Prostate gland (tissue), 2 donors: Measurements from ENCODE around the gene NOS1AP. TPM values are rescaled to one million over a fixed set of nuclear protein-coding genes. Genes with fewer than 3 reads are reported as not detected.

Source experiments
- DNase-seq: peaks from one replicate; pipeline ENCODE4 v3.0.0-alpha.2; 2019; ENCODE audit warnings: low spot score
- H3K27ac ChIP-seq, 2 donors: fragments of 200-600 bp; sonication (generic); 2 replicates each; pipeline ENCODE4 v1.5.1; 2017 to 2019
- H3K27me3 ChIP-seq: fragments of 200-600 bp; sonication (generic); replicated peaks from 2 replicates; pipeline ENCODE4 v1.5.1; 2019; ENCODE audit not compliant: insufficient read depth
- H3K36me3 ChIP-seq, 2 donors: fragments of 200-600 bp; sonication (generic); 1 replicate in 1 of 2; 2 replicates in 1 of 2; pipeline versions ENCODE4 v1.5.1 to v1.8.1; 2017 to 2019
- H3K4me1 ChIP-seq: fragments of 200-600 bp; sonication (generic); replicated peaks from 2 replicates; pipeline ENCODE4 v1.5.1; 2019
- H3K4me3 ChIP-seq, 2 donors: fragments of 200-600 bp; sonication (generic); 2 replicates each; pipeline ENCODE4 v1.5.1; 2017 to 2019
- H3K9me3 ChIP-seq: fragments of 200-600 bp; sonication (generic); 2 replicates; pipeline ENCODE4 v1.5.1; 2017
- POLR2A ChIP-seq: fragments of 450-650 bp; IDR thresholded peaks from one replicate; pipeline ENCODE4 v1.6.1; 2016; ENCODE audit warnings: antibody characterized with exemption, mild to moderate bottlenecking
- POLR2AphosphoS5 ChIP-seq: sonication (generic); formaldehyde crosslinking; IDR thresholded peaks from one replicate; pipeline ENCODE4 v1.6.1; 2017; ENCODE audit warnings: antibody characterized with exemption
- WGBS: methylation state at CpG from one replicate; pipeline ENCODE4 v1.1.5; 2018; 5-methylcytosine and 5-hydroxymethylcytosine counted together
- intact Hi-C: fragments of 100-400 bp; cut with DNase I; formaldehyde crosslinking; loops from one replicate; pipeline ENCODE4 v1.14.2; 2022
- total RNA-seq, 2 donors: library from RNA; depleted of rRNA; stranded (reverse); fragments of >200 nt; gene quantifications; one replicate each; pipeline ENCODE4 v1.1.0, GENCODE V29; 2016
- TF ChIP-seq, protein P1 (sequence below), 4 experiments: fragments of 200-600 bp in 2 of 4; fragments of 450-650 bp in 2 of 4; sonication (generic) in 2 of 4; IDR thresholded peaks; 1 replicate in 3 of 4; 2 replicates in 1 of 4; pipeline ENCODE4 v1.5.1; 2016 to 2019; ENCODE audit warnings: antibody characterized with exemption in 4 of 4, mild to moderate bottlenecking in 2 of 4, moderate library complexity in 2 of 4

Gene NOS1AP
- total RNA-seq, 2 donors from 2014 or later, result 9.9 to 11.0 TPM

DNA sequence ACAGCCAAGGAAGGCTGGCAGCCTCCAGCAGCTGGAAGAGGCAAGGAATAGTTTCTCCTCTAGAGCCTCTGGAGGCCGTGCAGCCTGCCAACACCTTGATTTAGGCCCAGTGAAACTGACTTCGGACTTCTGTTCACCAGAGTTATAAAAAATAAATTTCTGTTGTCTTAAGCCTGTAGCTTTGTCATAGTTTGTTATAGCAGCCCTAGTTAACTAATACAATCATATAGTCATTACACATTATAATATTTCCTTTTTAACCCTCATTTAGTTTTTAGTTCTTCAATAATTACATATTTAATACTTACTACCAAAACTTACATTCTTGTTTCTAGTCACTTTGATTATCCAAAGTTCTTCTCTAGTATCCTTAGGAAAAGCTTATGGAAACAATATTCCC lies 20.3 kb downstream of the NOS1AP start:
- H3K4me1 ChIP-seq, result no peaks in the 10 kb centered on the region
- no peak overlapping the region for H3K4me3 ChIP-seq
- TF ChIP-seq POLR2A, result no peak
- intact Hi-C loops, result no loop called here
- H3K9me3 ChIP-seq, result no peaks in the 10 kb centered on the region
- no peak overlapping the region for H3K27ac ChIP-seq
- no peaks in the 10 kb centered on the region for H3K27me3 ChIP-seq
- DNase-seq, result no peak
- 89% methylated on average over 2 of the region's 2 CpGs for WGBS
- no peaks in the 10 kb centered on the region for H3K36me3 ChIP-seq

DNA sequence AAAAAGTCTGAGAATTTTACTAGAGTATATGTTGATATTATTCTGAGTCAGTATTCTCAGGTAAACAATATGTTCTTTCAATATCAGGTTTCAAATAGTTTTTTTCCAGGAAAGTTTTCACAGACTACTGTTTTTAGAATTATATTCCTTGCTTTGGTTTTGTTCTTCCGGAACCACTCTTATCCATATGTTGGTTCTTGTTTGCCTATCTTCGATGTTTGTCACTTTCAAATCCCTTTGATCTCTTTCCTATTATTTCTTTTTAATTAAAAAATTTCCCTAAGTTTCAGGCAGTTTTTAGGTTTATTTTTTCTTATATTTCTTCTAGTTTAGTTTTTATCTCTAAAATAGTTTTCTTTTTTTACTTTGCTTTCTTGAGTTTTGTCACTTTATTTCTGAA lies 20.9 kb downstream of the NOS1AP start:
- WGBS, result 93% methylated on average over 2 of the region's 2 CpGs
- Histone ChIP-seq H3K36me3 (no peaks in the 10 kb centered on the region), H3K9me3 (no peaks in the 10 kb centered on the region), H3K27ac (no peak overlapping the region), H3K4me3 (no peak overlapping the region), H3K4me1 (no peaks in the 10 kb centered on the region), H3K27me3 (no peaks in the 10 kb centered on the region)
- intact Hi-C loops, result no loop called here
- DNase-seq, result no peak
- TF ChIP-seq POLR2AphosphoS5 (no peak), POLR2A (no peak)
- TF ChIP-seq, protein P1, sequence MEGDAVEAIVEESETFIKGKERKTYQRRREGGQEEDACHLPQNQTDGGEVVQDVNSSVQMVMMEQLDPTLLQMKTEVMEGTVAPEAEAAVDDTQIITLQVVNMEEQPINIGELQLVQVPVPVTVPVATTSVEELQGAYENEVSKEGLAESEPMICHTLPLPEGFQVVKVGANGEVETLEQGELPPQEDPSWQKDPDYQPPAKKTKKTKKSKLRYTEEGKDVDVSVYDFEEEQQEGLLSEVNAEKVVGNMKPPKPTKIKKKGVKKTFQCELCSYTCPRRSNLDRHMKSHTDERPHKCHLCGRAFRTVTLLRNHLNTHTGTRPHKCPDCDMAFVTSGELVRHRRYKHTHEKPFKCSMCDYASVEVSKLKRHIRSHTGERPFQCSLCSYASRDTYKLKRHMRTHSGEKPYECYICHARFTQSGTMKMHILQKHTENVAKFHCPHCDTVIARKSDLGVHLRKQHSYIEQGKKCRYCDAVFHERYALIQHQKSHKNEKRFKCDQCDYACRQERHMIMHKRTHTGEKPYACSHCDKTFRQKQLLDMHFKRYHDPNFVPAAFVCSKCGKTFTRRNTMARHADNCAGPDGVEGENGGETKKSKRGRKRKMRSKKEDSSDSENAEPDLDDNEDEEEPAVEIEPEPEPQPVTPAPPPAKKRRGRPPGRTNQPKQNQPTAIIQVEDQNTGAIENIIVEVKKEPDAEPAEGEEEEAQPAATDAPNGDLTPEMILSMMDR (IDR thresholded peaks at IDR 0.05), result no peak

DNA sequence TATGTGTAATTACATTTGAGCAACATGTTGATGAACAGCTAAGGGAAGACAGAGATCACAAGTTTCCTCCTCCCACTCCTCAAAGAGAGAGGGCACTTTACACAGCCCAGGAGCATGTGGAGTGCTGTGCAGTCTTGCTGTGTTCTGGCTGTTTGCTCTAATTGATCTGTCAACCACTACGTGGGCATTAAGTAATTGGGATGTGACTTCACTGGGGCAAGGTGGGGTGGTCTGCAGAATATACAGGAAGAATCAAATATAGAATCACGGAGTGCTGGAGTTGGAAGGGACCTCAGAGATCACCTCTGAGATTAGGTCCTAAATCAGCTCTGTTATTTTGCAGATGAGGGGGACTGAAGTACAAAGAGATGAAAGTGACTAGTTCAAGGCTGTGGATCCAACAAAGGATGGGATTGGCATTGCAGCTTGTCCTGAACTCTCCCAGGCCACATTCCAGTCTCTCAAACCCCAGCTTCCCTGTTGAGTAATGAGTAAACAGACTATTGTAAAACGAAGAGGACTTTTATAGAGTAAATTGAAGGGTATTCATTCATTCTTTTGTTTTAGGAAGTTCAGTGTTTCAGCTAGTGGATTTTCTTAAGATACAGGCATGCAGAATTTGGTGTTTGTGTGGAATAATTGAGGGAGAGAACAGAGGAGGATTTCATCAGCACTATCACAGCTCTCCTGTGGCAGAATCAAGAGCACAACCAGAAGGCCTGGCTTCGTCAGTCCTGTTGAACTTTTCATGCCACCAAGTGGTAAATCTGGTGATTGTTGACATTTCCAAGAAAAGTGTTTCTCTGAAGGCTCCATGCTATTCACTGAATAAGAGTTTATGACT lies 22.4 kb downstream of the NOS1AP start:
- H3K27me3 ChIP-seq, result no peaks in the 10 kb centered on the region
- TF ChIP-seq, protein P1 (IDR thresholded peaks at IDR 0.05), result peak in 1 of 4 experiments; percentile 5
- TF ChIP-seq POLR2AphosphoS5, result no peak
- no peak for DNase-seq
- no peak overlapping the region for H3K27ac ChIP-seq
- H3K4me1 ChIP-seq, result no peaks in the 10 kb centered on the region
- H3K36me3 ChIP-seq, result no peaks in the 10 kb centered on the region
- H3K9me3 ChIP-seq, result no peaks in the 10 kb centered on the region
- no peak overlapping the region for H3K4me3 ChIP-seq
- WGBS, result 22% methylated on average over 4 of the region's 4 CpGs
- intact Hi-C loops, result no loop called here

DNA sequence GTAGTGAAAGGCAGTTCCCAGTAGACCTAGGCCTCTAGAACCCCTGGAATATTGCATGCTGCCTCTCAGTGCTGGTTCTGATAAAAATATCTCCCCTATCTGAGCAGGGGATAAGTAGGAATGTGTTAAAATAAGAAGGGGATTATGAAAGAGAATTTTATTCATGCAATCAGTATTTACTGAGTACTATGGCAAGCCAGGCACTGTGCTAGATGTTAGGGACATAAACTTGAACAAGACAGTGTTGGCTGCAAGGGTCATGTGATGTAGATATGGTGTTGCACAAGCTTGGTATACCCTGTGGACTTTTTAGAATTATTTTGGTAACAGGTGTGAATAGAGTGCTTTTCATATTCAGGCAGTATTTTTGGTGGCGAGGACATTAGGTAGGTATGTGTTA lies 23.6 kb downstream of the NOS1AP start:
- no peaks in the 10 kb centered on the region for H3K36me3 ChIP-seq
- no peaks in the 10 kb centered on the region for H3K27me3 ChIP-seq
- no peaks in the 10 kb centered on the region for H3K4me1 ChIP-seq
- no peak overlapping the region for H3K4me3 ChIP-seq
- DNase-seq, result no peak
- no peak overlapping the region for H3K27ac ChIP-seq
- H3K9me3 ChIP-seq, result no peaks in the 10 kb centered on the region
- intact Hi-C loops, result no loop called here
- TF ChIP-seq, protein P1 (IDR thresholded peaks at IDR 0.05), result no peak
- TF ChIP-seq POLR2AphosphoS5 (no peak), POLR2A (no peak)
- WGBS, result 98% methylated on average over 1 of the region's 1 CpG

DNA sequence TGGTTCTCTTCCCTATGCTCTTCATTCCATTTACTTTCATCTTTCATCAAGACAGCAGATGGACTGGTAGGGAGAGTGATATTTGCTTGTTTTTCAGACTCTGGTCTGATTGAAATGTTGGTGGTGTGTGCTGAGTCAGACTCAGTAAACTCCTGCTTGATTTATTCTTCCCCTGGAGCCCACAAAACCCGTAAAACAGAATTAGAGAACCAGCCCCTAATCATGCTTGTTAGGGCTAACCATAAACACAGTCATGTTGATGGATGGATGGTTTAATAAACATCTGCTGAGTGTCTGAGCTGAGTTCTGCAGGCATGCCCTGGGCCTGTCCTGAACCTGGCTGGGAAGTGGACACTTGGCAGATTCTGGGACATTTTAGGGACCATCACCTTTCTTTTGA lies 24.8 kb downstream of the NOS1AP start:
- Histone ChIP-seq H3K27ac (no peak overlapping the region), H3K27me3 (no peaks in the 10 kb centered on the region), H3K4me1 (no peaks in the 10 kb centered on the region), H3K4me3 (no peak overlapping the region), H3K9me3 (no peaks in the 10 kb centered on the region), H3K36me3 (no peaks in the 10 kb centered on the region)
- intact Hi-C loops, result no loop called here
- TF ChIP-seq POLR2A, result no peak
- TF ChIP-seq, protein P1 (IDR thresholded peaks at IDR 0.05), result no peak
- no peak for TF ChIP-seq POLR2AphosphoS5
- DNase-seq, result no peak
- 57% methylated on average over 1 of the region's 1 CpG for WGBS
